ENCODE measurements around the gene FOXC1.

The FOXC1 gene

DNA sequence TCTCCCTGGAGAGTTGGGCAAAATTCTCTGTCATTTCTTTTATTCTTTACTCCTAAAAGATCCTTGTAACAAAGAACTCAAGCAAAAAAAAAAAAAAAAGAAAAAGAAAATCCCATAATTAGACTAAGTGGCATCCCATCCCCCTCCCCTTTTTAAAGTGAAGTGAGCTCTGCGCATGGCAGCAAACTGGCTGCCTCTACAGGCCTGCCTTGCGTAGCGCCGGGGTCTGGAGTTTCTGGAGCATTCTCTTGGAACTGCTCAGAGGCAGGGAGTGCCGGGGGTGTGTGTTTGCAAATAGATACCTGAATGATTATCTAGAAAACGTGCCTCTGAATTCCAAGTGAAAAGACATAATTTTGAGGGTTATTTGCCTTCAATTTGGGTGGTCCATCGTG is 48.1 kb downstream of the FOXC1 start:
- no peak overlapping the region for H3K27ac ChIP-seq (ENCODE audit: poor library complexity, severe bottlenecking)
- ATAC-seq (ENCODE audit: low read depth) = no peak

DNA sequence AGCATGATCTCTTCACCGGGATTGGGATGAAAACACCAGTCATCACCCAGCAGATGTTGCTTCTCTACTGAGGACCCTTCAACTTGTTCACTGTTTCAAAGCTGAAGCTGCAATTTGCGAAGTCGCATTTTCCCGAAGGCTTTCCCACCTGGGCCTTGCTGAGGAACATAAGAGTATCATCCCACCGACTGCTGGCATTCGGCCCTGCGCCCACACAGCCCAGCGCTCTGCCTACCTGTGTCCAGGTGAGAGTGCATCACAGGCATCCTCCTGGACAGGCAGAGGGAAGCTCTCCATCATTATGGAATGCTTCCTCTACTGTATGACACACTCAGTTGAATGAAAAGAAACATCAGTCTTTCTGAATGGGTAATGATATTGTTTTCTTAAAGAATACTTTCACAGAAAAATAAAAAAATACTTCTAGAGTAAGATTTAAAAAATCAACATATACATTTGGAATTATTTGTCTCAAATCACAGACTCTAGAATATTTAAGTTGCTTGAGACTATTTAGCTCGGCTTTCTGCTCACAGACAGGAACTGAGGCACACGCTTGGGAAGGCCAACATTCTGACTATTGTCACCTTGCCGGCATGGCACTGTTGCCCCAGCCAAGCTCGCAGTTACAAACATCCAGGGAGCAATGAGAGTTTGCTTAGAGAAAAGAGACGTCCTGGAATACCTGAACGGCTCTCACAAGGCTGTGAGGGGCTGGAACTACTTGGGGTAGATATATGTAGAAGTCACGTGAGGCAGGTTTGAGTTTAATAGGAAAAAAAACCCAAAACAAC is 48.7 kb downstream of the FOXC1 start:
- no peaks in the 10 kb centered on the region for H3K9me3 ChIP-seq (ENCODE audit: severe bottlenecking)
- TF ChIP-seq, protein P1, sequence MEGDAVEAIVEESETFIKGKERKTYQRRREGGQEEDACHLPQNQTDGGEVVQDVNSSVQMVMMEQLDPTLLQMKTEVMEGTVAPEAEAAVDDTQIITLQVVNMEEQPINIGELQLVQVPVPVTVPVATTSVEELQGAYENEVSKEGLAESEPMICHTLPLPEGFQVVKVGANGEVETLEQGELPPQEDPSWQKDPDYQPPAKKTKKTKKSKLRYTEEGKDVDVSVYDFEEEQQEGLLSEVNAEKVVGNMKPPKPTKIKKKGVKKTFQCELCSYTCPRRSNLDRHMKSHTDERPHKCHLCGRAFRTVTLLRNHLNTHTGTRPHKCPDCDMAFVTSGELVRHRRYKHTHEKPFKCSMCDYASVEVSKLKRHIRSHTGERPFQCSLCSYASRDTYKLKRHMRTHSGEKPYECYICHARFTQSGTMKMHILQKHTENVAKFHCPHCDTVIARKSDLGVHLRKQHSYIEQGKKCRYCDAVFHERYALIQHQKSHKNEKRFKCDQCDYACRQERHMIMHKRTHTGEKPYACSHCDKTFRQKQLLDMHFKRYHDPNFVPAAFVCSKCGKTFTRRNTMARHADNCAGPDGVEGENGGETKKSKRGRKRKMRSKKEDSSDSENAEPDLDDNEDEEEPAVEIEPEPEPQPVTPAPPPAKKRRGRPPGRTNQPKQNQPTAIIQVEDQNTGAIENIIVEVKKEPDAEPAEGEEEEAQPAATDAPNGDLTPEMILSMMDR (IDR thresholded peaks at IDR 0.05; ENCODE audit: poor library complexity, severe bottlenecking) = no peak
- ATAC-seq (ENCODE audit: low read depth) = no peak
- DNase-seq (ENCODE audit: low spot score) = no peak
- H3K4me1 ChIP-seq (ENCODE audit: insufficient read depth, poor library complexity, severe bottlenecking) = no peaks in the 10 kb centered on the region
- no peaks in the 10 kb centered on the region for H3K36me3 ChIP-seq (ENCODE audit: low read depth)
- no peak overlapping the region for H3K4me3 ChIP-seq (ENCODE audit: severe bottlenecking)
- H3K27me3 ChIP-seq (ENCODE audit: insufficient read depth, poor library complexity, severe bottlenecking) = no peaks in the 10 kb centered on the region
- no peak overlapping the region for H3K27ac ChIP-seq (ENCODE audit: poor library complexity, severe bottlenecking)

More for the DNA sequence above, 48.1 kb downstream of the FOXC1 start:
- no peak overlapping the region for H3K4me3 ChIP-seq (ENCODE audit: severe bottlenecking)
- H3K27me3 ChIP-seq (ENCODE audit: insufficient read depth, poor library complexity, severe bottlenecking) = no peaks in the 10 kb centered on the region
- H3K9me3 ChIP-seq (ENCODE audit: severe bottlenecking) = no peaks in the 10 kb centered on the region
- H3K36me3 ChIP-seq (ENCODE audit: low read depth) = no peaks in the 10 kb centered on the region
- TF ChIP-seq, protein P1 (IDR thresholded peaks at IDR 0.05; ENCODE audit: poor library complexity, severe bottlenecking) = no peak
- DNase-seq (ENCODE audit: low spot score) = no peak
- no peaks in the 10 kb centered on the region for H3K4me1 ChIP-seq (ENCODE audit: insufficient read depth, poor library complexity, severe bottlenecking)

DNA sequence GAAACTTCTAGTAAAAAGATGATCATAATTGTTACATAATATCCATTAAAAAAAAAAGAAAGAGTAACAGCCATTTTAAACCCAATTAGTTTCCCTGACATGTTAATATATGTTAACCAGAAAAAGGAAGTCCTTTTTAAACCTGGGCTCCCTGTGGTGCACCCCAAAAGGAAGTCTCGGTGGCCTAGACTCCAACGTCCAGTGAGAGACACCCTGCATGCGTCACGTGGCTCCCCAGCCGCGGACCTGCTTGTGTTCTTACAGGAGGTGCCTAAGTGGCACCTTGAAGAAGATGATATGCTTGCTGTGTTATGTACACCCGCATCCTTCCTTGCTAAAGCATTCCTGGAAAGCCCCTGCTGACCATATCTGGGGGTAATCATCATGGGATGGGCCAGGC is 50.1 kb downstream of the FOXC1 start:
- Histone ChIP-seq H3K27me3 (ENCODE audit: insufficient read depth, poor library complexity, severe bottlenecking) (no peaks in the 10 kb centered on the region), H3K9me3 (ENCODE audit: severe bottlenecking) (no peaks in the 10 kb centered on the region), H3K36me3 (ENCODE audit: low read depth) (no peaks in the 10 kb centered on the region), H3K4me1 (ENCODE audit: insufficient read depth, poor library complexity, severe bottlenecking) (no peaks in the 10 kb centered on the region), H3K4me3 (ENCODE audit: severe bottlenecking) (no peak overlapping the region), H3K27ac (ENCODE audit: poor library complexity, severe bottlenecking) (no peak overlapping the region)
- TF ChIP-seq, protein P1 (IDR thresholded peaks at IDR 0.05; ENCODE audit: poor library complexity, severe bottlenecking) = no peak
- no peak for ATAC-seq (ENCODE audit: low read depth)
- no peak for DNase-seq (ENCODE audit: low spot score)

DNA sequence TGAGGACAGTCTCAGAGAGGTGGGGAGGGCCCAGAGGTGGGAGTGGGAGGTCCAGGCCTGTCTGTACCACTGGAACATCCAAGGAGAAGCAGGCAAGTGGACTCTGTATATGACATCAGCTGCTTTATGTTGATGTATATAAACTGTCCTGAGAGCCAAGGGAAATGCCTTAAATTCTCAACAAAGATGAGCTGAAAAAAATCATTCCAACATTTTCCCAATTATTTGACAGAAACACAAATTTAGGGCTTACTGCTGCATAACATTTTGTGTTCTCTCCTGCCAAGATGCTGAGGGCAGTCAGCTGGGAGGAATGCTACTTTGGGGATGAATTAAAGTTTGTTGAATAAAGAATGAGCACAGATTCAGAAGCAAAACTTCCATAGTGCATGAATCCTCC is 52.8 kb downstream of the FOXC1 start:
- no peak for DNase-seq (ENCODE audit: low spot score)
- Histone ChIP-seq H3K9me3 (ENCODE audit: severe bottlenecking) (no peaks in the 10 kb centered on the region), H3K4me3 (ENCODE audit: severe bottlenecking) (no peak overlapping the region), H3K27ac (ENCODE audit: poor library complexity, severe bottlenecking) (no peak overlapping the region), H3K36me3 (ENCODE audit: low read depth) (no peaks in the 10 kb centered on the region), H3K27me3 (ENCODE audit: insufficient read depth, poor library complexity, severe bottlenecking) (no peaks in the 10 kb centered on the region), H3K4me1 (ENCODE audit: insufficient read depth, poor library complexity, severe bottlenecking) (no peaks in the 10 kb centered on the region)
- ATAC-seq (ENCODE audit: low read depth) = no peak
- TF ChIP-seq, protein P1 (IDR thresholded peaks at IDR 0.05; ENCODE audit: poor library complexity, severe bottlenecking) = no peak
